GM19438 (cell line): ENCODE data around the gene CRACR2B.

Experiments
- ATAC-seq: cut with Tn5 transposase; IDR thresholded peaks from one replicate; pipeline ENCODE4 v1.9.1; 2021; ENCODE audit warnings: low read depth; ENCODE audit not compliant: unreplicated experiment

The CRACR2B gene

GRCh38 chr11:825366-826226, 2.1 kb upstream of the CRACR2B start:
- no peak for ATAC-seq

- no peak for ATAC-seq
Measured at GRCh38 chr11:826227-826621, 1.5 kb upstream of the CRACR2B start.

- ATAC-seq: peak; percentile 1
Measured at GRCh38 chr11:826836-827145, 928 bp upstream of the CRACR2B start.

GRCh38 chr11:827146-827896, 398 bp upstream of the CRACR2B start:
- ATAC-seq: peak; percentile 43

- ATAC-seq: no peak
Measured at GRCh38 chr11:828506-829175, 922 bp downstream of the CRACR2B start.

GRCh38 chr11:829176-829846, 1.6 kb downstream of the CRACR2B start:
- no peak for ATAC-seq

GRCh38 chr11:829847-830294, 2.2 kb downstream of the CRACR2B start:
- no peak for ATAC-seq

- ATAC-seq: peak; percentile 32
Measured at GRCh38 chr11:830295-831117, 2.8 kb downstream of the CRACR2B start.

- no peak for ATAC-seq
Measured at GRCh38 chr11:831118-831864, 3.6 kb downstream of the CRACR2B start.

GRCh38 chr11:831961-832528, 4.3 kb downstream of the CRACR2B start:
- no peak for ATAC-seq

GRCh38 chr11:832529-833113, 4.9 kb downstream of the CRACR2B start, which contains the start of gene CD151:
Gene CD151, plus strand, starts transcription at chr11:832952. Its CDS starts 3,118 bp downstream, at chr11:836070.
- peak; percentile 37 for ATAC-seq

GRCh38 chr11:833114-833791, 5.5 kb downstream of the CRACR2B start:
- peak; percentile 17 for ATAC-seq

GRCh38 chr11:833849-834311, 6.2 kb downstream of the CRACR2B start:
- no peak for ATAC-seq

- ATAC-seq: no peak
Measured at GRCh38 chr11:834371-835316, 6.9 kb downstream of the CRACR2B start.

- ATAC-seq: no peak
Measured at GRCh38 chr11:836274-836673, 8.6 kb downstream of the CRACR2B start.

- no peak for ATAC-seq
Measured at GRCh38 chr11:836700-837099, 9.0 kb downstream of the CRACR2B start.
